Spleen (tissue), 11 donors: ENCODE data around the gene FMN2. TPM values are rescaled to one million over a fixed set of nuclear protein-coding genes. Genes with fewer than 3 reads are reported as not detected.
"Not testable (repeated sequence)": the region's sequence is repeated elsewhere in the genome, so short reads cannot be mapped to it uniquely, and the experiment has no call there.

Experiments
- DNase-seq: peaks from one replicate; pipeline ENCODE4 v3.0.0-alpha.2; 2020
- H3K27ac ChIP-seq, 8 donors: fragments of 200-600 bp; sonication (generic) in 7 of 8; 1 replicate in 4 of 8; 2 replicates in 4 of 8; pipeline versions ENCODE4 v1.5.0 to v1.8.0; 2016 to 2021; ENCODE audit warnings: inconsistent platforms in 4 of 8, mild to moderate bottlenecking in 4 of 8, moderate library complexity in 1 of 8
- H3K27me3 ChIP-seq, 7 donors: fragments of 200-600 bp; sonication (generic) in 6 of 7; replicated peaks in 1 of 7; 1 replicate in 4 of 7; 2 replicates in 3 of 7; pipeline versions ENCODE4 v1.5.0 to v1.8.0; 2016 to 2021; ENCODE audit warnings: inconsistent platforms in 3 of 7, mild to moderate bottlenecking in 1 of 7
- H3K36me3 ChIP-seq, 6 donors: fragments of 200-600 bp; sonication (generic) in 5 of 6; 1 replicate in 4 of 6; 2 replicates in 2 of 6; pipeline versions ENCODE4 v1.5.0 to v1.8.0; 2016 to 2021; ENCODE audit warnings: inconsistent platforms in 2 of 6
- H3K4me1 ChIP-seq, 6 donors: fragments of 200-600 bp; sonication (generic) in 5 of 6; 1 replicate in 3 of 6; 2 replicates in 3 of 6; pipeline versions ENCODE4 v1.5.0 to v1.8.0; 2016 to 2021; ENCODE audit warnings: inconsistent platforms in 3 of 6
- H3K4me3 ChIP-seq, 8 donors: fragments of 200-600 bp; sonication (generic) in 7 of 8; 1 replicate in 4 of 8; 2 replicates in 4 of 8; pipeline versions ENCODE4 v1.5.0 to v1.8.0; 2016 to 2021; ENCODE audit warnings: inconsistent platforms in 4 of 8, mild to moderate bottlenecking in 4 of 8, moderate library complexity in 2 of 8
- H3K9me3 ChIP-seq, 8 donors: fragments of 200-600 bp; sonication (generic) in 7 of 8; 1 replicate in 4 of 8; 2 replicates in 4 of 8; pipeline versions ENCODE4 v1.5.0 to v1.8.0; 2016 to 2021; ENCODE audit warnings: inconsistent platforms in 4 of 8
- CTCF ChIP-seq, 11 experiments: fragments of 200-600 bp in 7 of 11; fragments of 450-650 bp in 4 of 11; sonication (generic) in 4 of 11; IDR thresholded peaks in 8 of 11; conservative IDR thresholded peaks in 3 of 11; 1 replicate in 7 of 11; 2 replicates in 4 of 11; pipeline versions ENCODE4 v1.4.0 to v1.8.0; 2016 to 2021; ENCODE audit warnings: antibody characterized with exemption in 11 of 11, inconsistent platforms in 4 of 11, mild to moderate bottlenecking in 1 of 11
- POLR2A ChIP-seq, 3 donors: fragments of 450-650 bp; IDR thresholded peaks; one replicate each; pipeline ENCODE4 v1.5.1; 2017; ENCODE audit warnings: antibody characterized with exemption in 3 of 3, mild to moderate bottlenecking in 1 of 3
- POLR2AphosphoS5 ChIP-seq, 3 donors: sonication (generic); formaldehyde crosslinking; IDR thresholded peaks; one replicate each; pipeline ENCODE4 v1.5.1; 2017; ENCODE audit warnings: antibody characterized with exemption in 3 of 3
- WGBS, 5 donors: extraction: QIAGEN DNeasy Blood & Tissue Kit in 3 of 5; methylation state at CpG; one replicate each; pipeline versions ENCODE4 v1.1.5 to v1.1.7; 2013 to 2018; 5-methylcytosine and 5-hydroxymethylcytosine counted together
- intact Hi-C: fragments of 100-400 bp; cut with DNase I; formaldehyde crosslinking; loops from one replicate; pipeline ENCODE4 v1.15.0; 2023; ENCODE audit warnings: low total_unique reads
- polyA plus RNA-seq, 3 donors: library from polyadenylated mRNA; stranded (reverse); fragments of 200-250 nt; gene quantifications; one replicate each; pipeline ENCODE4 v1.2.1, GENCODE V29; 2013
- total RNA-seq, 7 donors: library from RNA; depleted of rRNA in 3 of 7; stranded (reverse); fragments of >200 nt in 3 of 7; fragmentation: NEBNext Ultra II Directional in 4 of 7; extraction: Animal tissue kit (Norgen Biotek cat#: 25700) in 4 of 7; gene quantifications; one replicate each; pipeline versions ENCODE4 v1.1.0 to v1.2.1, GENCODE V29; 2016 to 2021
- donor health status: healthy with polysubstance abuse.
- donor health status: DM: no; HTN: no; CAD: no; lungs with moderate emphysema.
- donor health status: DM: no; HTN: no; CAD: no.
- donor health status: Bipolar disorder and iron deficiency.
- donor health status: healthy.
- donor health status: DM: no; HTN: no; CAD: no.
- donor health status: DM: yes; HTN: yes; CAD: no.

The FMN2 gene
- total and polyA plus RNA-seq, 10 donors: 0.04 to 0.24 (median 0.12) TPM; not detected in 6

- Histone ChIP-seq H3K9me3 (peaks cover 0 to 11% (median 0%) of the 10 kb centered on the region in 8 donors), H3K27me3 (no peaks in the 10 kb centered on the region), H3K4me1 (no peaks in the 10 kb centered on the region), H3K36me3 (no peaks in the 10 kb centered on the region), H3K27ac (no peak overlapping the region), H3K4me3 (no peak overlapping the region)
- TF ChIP-seq CTCF (IDR thresholded peaks at IDR 0.05 in 8 of 11, conservative IDR thresholded peaks at IDR 0.05 in 3 of 11): no peak
- no peak for TF ChIP-seq POLR2A (IDR thresholded peaks at IDR 0.05)
- no peak for TF ChIP-seq POLR2AphosphoS5 (IDR thresholded peaks at IDR 0.05)
- intact Hi-C loops: no loop called here
- DNase-seq: no peak
- 75 to 87% (median 82%) methylated on average over 6 of the region's 6 CpGs for WGBS, 5 donors
Measured at GRCh38 chr1:240414237-240414636, 322.6 kb downstream of the FMN2 start.

GRCh38 chr1:240415011-240415410 is 323.3 kb downstream of the FMN2 start:
- H3K36me3 ChIP-seq, H3K4me1 ChIP-seq, H3K27ac ChIP-seq, H3K27me3 ChIP-seq, DNase-seq, H3K4me3 ChIP-seq, intact Hi-C loops: not testable (repeated sequence)
- H3K9me3 ChIP-seq: peaks cover 0 to 11% (median 0%) of the 10 kb centered on the region in 8 donors
- WGBS, 5 donors: 86 to 91% (median 89%) methylated on average over 1 of the region's 1 CpG

- Histone ChIP-seq H3K4me1 (no peaks in the 10 kb centered on the region), H3K27me3 (no peaks in the 10 kb centered on the region), H3K4me3 (no peak overlapping the region), H3K9me3 (peaks cover 0 to 11% (median 0%) of the 10 kb centered on the region in 8 donors), H3K36me3 (no peaks in the 10 kb centered on the region), H3K27ac (no peak overlapping the region)
- intact Hi-C loops: no loop called here
- TF ChIP-seq CTCF (IDR thresholded peaks at IDR 0.05 in 8 of 11, conservative IDR thresholded peaks at IDR 0.05 in 3 of 11) (no peak), POLR2A (IDR thresholded peaks at IDR 0.05) (no peak), POLR2AphosphoS5 (IDR thresholded peaks at IDR 0.05) (no peak)
- no peak for DNase-seq
- WGBS, 5 donors: 50 to 80% (median 57%) methylated on average over 3 to 4 of the region's 4 CpGs
Measured at GRCh38 chr1:240415532-240415931, 323.8 kb downstream of the FMN2 start.

- WGBS, 5 donors: 41 to 73% (median 69%) methylated on average over 2 of the region's 2 CpGs
- H3K4me3 ChIP-seq: no peak overlapping the region
- no peak overlapping the region for H3K27ac ChIP-seq
Measured at GRCh38 chr1:240417317-240417716, 325.6 kb downstream of the FMN2 start.

GRCh38 chr1:240420766-240421165 is 329.1 kb downstream of the FMN2 start:
- H3K27me3 ChIP-seq: no peaks in the 10 kb centered on the region
- no peak for TF ChIP-seq POLR2AphosphoS5 (IDR thresholded peaks at IDR 0.05)
- no peak for TF ChIP-seq CTCF (IDR thresholded peaks at IDR 0.05 in 8 of 11, conservative IDR thresholded peaks at IDR 0.05 in 3 of 11)
- no peak for TF ChIP-seq POLR2A (IDR thresholded peaks at IDR 0.05)
- H3K4me1 ChIP-seq: no peaks in the 10 kb centered on the region
- DNase-seq: no peak
- H3K4me3 ChIP-seq: no peak overlapping the region
- H3K36me3 ChIP-seq: no peaks in the 10 kb centered on the region
- 59 to 74% (median 65%) methylated on average over 5 of the region's 5 CpGs for WGBS, 5 donors
- H3K27ac ChIP-seq: no peak overlapping the region
- H3K9me3 ChIP-seq: peaks cover 0 to 4% (median 0%) of the 10 kb centered on the region in 8 donors
- intact Hi-C loops: no loop called here

More at GRCh38 chr1:240417317-240417716, 325.6 kb downstream of the FMN2 start:
- no peaks in the 10 kb centered on the region for H3K4me1 ChIP-seq
- H3K9me3 ChIP-seq: peaks cover 0 to 7% (median 0%) of the 10 kb centered on the region in 8 donors
- no peak for DNase-seq
- H3K27me3 ChIP-seq: no peaks in the 10 kb centered on the region
- intact Hi-C loops: no loop called here
- TF ChIP-seq POLR2AphosphoS5 (IDR thresholded peaks at IDR 0.05) (no peak), POLR2A (IDR thresholded peaks at IDR 0.05) (no peak)
- H3K36me3 ChIP-seq: no peaks in the 10 kb centered on the region
